Astrocyte of the cerebellum (primary cell): ENCODE results near the gene SLC7A8.
"Not testable (repeated sequence)": the region's sequence is repeated elsewhere in the genome, so short reads cannot be mapped to it uniquely, and the experiment has no call there.

Source experiments
- DNase-seq: peaks from one replicate; pipeline ENCODE4 v3.0.0-alpha.2; 2011; ENCODE audit warnings: low read depth
- H3K4me3 ChIP-seq: 2 replicates; pipeline ENCODE4 v1.5.1; 2011; ENCODE audit warnings: mild to moderate bottlenecking, low read depth, low read length, moderate library complexity
- in situ Hi-C: cut with HindIII; loops from 2 replicates; pipeline ENCODE4 v1.10.0; 2017; ENCODE audit warnings: low sequenced_read_pairs
- TF ChIP-seq, protein P1 (sequence below): IDR thresholded peaks from 2 replicates; pipeline ENCODE4 v1.5.1; 2012; ENCODE audit warnings: low read length, low read depth, moderate library complexity, mild to moderate bottlenecking; ENCODE audit errors: missing control alignments

The SLC7A8 gene

GRCh38 chr14:23113431-23114119 is 69.9 kb downstream of the SLC7A8 start:
- in situ Hi-C loops, result no loop called here
- TF ChIP-seq, protein P1, sequence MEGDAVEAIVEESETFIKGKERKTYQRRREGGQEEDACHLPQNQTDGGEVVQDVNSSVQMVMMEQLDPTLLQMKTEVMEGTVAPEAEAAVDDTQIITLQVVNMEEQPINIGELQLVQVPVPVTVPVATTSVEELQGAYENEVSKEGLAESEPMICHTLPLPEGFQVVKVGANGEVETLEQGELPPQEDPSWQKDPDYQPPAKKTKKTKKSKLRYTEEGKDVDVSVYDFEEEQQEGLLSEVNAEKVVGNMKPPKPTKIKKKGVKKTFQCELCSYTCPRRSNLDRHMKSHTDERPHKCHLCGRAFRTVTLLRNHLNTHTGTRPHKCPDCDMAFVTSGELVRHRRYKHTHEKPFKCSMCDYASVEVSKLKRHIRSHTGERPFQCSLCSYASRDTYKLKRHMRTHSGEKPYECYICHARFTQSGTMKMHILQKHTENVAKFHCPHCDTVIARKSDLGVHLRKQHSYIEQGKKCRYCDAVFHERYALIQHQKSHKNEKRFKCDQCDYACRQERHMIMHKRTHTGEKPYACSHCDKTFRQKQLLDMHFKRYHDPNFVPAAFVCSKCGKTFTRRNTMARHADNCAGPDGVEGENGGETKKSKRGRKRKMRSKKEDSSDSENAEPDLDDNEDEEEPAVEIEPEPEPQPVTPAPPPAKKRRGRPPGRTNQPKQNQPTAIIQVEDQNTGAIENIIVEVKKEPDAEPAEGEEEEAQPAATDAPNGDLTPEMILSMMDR, result no peak
- no peak for DNase-seq
- H3K4me3 ChIP-seq, result no peak overlapping the region

- H3K4me3 ChIP-seq, result no peak overlapping the region
- no peak for DNase-seq
- in situ Hi-C loops, result no loop called here
- TF ChIP-seq, protein P1, result no peak
Observed at GRCh38 chr14:23112359-23113178, 70.9 kb downstream of the SLC7A8 start.

DNA sequence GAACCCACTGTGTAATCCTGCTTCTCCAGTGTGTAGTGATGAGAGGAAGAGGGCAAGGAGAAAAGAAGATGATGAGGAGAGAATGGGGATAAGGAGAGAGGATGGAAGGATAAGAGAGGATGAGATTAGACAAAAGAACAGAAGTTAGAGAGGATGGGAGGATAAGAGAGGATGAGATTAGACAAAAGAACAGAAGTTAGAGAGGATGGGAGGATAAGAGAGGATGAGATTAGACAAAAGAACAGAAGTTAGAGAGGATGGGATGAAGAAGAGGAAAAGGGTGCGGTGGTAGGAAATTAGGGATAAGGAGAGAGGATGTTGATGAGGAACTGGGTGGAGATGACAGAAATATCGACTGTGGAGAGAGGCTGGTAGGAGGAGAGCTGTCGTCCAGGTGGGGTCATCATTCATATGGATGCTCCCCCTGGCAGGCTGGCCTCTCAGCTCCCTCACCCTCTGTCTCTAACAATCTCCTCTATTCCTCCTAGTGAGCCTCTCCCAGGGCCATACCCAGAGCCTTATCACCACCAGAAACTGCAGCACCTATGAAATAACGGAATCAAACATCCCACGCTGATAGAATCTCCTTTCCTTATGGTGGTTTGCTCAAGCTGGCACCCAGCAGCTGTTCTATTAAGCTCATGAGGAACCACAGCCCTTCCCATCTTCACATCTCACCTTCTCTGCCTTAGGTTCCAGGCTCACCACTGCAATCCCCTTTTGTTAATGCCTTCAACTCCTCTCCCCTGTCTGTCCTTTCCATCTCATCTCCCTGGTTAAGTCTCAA is 72.7 kb downstream of the SLC7A8 start:
- TF ChIP-seq, protein P1, result no peak
- no peak for DNase-seq
- in situ Hi-C loops, result no loop called here
- no peak overlapping the region for H3K4me3 ChIP-seq

GRCh38 chr14:23109769-23110168 is 73.7 kb downstream of the SLC7A8 start:
- in situ Hi-C loops, result no loop called here
- no peak for DNase-seq
- TF ChIP-seq, protein P1, result no peak

GRCh38 chr14:23108169-23108568 is 75.3 kb downstream of the SLC7A8 start:
- DNase-seq, H3K4me3 ChIP-seq, in situ Hi-C loops: not testable (repeated sequence)

More at GRCh38 chr14:23109769-23110168, 73.7 kb downstream of the SLC7A8 start:
- no peak overlapping the region for H3K4me3 ChIP-seq

GRCh38 chr14:23107620-23108019 is 75.8 kb downstream of the SLC7A8 start:
- DNase-seq, in situ Hi-C loops, H3K4me3 ChIP-seq: not testable (repeated sequence)

DNA sequence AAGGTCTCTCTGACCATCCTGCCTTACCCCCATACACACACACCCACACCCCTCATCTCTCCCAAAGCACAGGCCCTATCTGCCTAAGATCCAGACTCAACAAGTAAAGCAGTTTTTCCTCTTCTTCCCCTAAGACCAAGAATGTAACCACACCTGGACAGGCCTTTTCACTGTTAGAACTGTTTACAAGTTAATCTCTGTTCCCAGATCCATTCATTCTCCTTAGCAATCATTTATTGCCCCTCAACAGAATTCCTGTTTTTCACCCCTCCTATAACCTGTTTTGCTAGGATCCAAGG is 76.8 kb downstream of the SLC7A8 start:
- in situ Hi-C loops, result no loop called here
- no peak overlapping the region for H3K4me3 ChIP-seq
- no peak for DNase-seq
- TF ChIP-seq, protein P1, result no peak
